SK-N-MC (cell line): Measurements from ENCODE around the gene FBXL5.

ENCODE experiments used
- EZH2 ChIP-seq: fragments of 200-600 bp; sonication (generic); IDR thresholded peaks from one replicate; pipeline ENCODE4 v1.6.1; 2017; ENCODE audit warnings: antibody characterized with exemption
- FOXP2 ChIP-seq: optimal IDR thresholded peaks from 2 replicates; pipeline ENCODE3; 2011; ENCODE audit warnings: mild to moderate bottlenecking, moderate library complexity; ENCODE audit not compliant: insufficient read depth; ENCODE audit errors: extremely low read length, control extremely low read depth
- POLR2AphosphoS5 ChIP-seq: IDR thresholded peaks from 2 replicates; pipeline ENCODE4 v1.6.1; 2012; ENCODE audit warnings: mild to moderate bottlenecking, low read depth, low read length, borderline replicate concordance

GRCh38 chr4:15651676-15652075 lies 3.5 kb downstream of the FBXL5 start:
- TF ChIP-seq EZH2 (no peak), POLR2AphosphoS5 (no peak), FOXP2 (no peak)
